ENCODE results near the gene USP48.

DNA sequence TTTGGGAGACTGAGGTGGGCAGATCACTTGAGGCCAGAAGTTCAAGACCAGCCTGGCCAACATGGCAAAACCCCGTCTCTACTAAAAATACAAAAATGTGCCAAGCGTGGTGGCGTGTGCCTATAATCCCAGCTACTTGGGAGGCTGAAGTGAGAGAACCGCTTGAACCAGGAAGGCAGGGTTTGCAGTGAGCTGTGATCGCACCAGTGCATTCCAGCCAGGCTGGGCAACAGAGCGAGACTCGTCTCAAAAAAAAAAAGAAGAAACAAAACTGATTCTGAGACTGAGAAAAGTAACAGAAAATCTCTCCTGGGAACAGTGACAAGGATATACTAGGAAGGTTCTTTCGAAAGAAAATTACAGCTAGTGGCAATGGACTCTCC is 20.9 kb downstream of the USP48 start:
- TF ChIP-seq YY1 (IDR thresholded peaks at IDR 0.05; ENCODE audit: insufficient read depth, insufficient read length) (no peak), ZNF274 (IDR thresholded peaks at IDR 0.05; ENCODE audit: low read depth, low read length) (no peak)
